Fibroblast of lung (primary cell): ENCODE results near the gene SELENOH. TPM values are rescaled to one million over a fixed set of nuclear protein-coding genes. Genes with fewer than 3 reads are reported as not detected.

Experiments
- DNase-seq, 2 donors: peaks; one replicate each; pipeline versions ENCODE4 v3.0.0 to v3.0.0-alpha.2; 2010; ENCODE audit warnings: low read depth in 2 of 2
- H2AFZ ChIP-seq: 2 replicates; pipeline ENCODE4 v1.5.1; 2012; ENCODE audit warnings: low read length, control low read depth, inconsistent platforms
- H3K27ac ChIP-seq: 2 replicates; pipeline ENCODE4 v1.5.1; 2011; ENCODE audit warnings: low read length, control low read depth; ENCODE audit not compliant: insufficient read depth
- H3K27me3 ChIP-seq: 2 replicates; pipeline ENCODE4 v1.5.1; 2011; ENCODE audit warnings: mild to moderate bottlenecking, low read length; ENCODE audit not compliant: control insufficient read depth, insufficient read depth
- H3K36me3 ChIP-seq: 2 replicates; pipeline ENCODE4 v1.5.1; 2011; ENCODE audit warnings: low read length; ENCODE audit not compliant: control insufficient read depth, insufficient read depth
- H3K4me1 ChIP-seq: 2 replicates; pipeline ENCODE4 v1.5.1; 2011; ENCODE audit warnings: low read length; ENCODE audit not compliant: control insufficient read depth, insufficient read depth; ENCODE audit errors: extremely low read depth
- H3K4me2 ChIP-seq: 2 replicates; pipeline ENCODE4 v1.5.1; 2011; ENCODE audit warnings: low read length, control low read depth; ENCODE audit not compliant: insufficient read depth; ENCODE audit errors: extremely low read depth
- H3K4me3 ChIP-seq, 4 experiments: fragments of 200-600 bp in 1 of 4; sonication (generic) in 1 of 4; replicated peaks in 1 of 4; 2 replicates each; pipeline ENCODE4 v1.5.1; 2011 to 2016; ENCODE audit warnings: low read length in 4 of 4, low read depth in 3 of 4, mild to moderate bottlenecking in 3 of 4, control low read depth in 2 of 4, inconsistent platforms in 1 of 4, mixed read lengths in 1 of 4; ENCODE audit not compliant: insufficient read depth in 1 of 4; ENCODE audit errors: control extremely low read depth in 1 of 4
- H3K79me2 ChIP-seq: 2 replicates; pipeline ENCODE4 v1.5.1; 2012; ENCODE audit warnings: mild to moderate bottlenecking, low read length, inconsistent platforms; ENCODE audit not compliant: control insufficient read depth, insufficient read depth
- H3K9ac ChIP-seq: 2 replicates; pipeline ENCODE4 v1.5.1; 2011; ENCODE audit warnings: mild to moderate bottlenecking, low read length, control low read depth; ENCODE audit not compliant: insufficient read depth
- H3K9me3 ChIP-seq: 2 replicates; pipeline ENCODE4 v1.5.1; 2012; ENCODE audit warnings: low read depth, low read length; ENCODE audit not compliant: control insufficient read depth, insufficient read depth
- H4K20me1 ChIP-seq: 2 replicates; pipeline ENCODE4 v1.5.1; 2011; ENCODE audit warnings: low read length; ENCODE audit not compliant: control insufficient read depth, insufficient read depth; ENCODE audit errors: extremely low read depth
- EZH2 ChIP-seq: IDR thresholded peaks from 2 replicates; pipeline ENCODE4 v1.5.1; 2012; ENCODE audit warnings: low read length, control low read depth, mild to moderate bottlenecking; ENCODE audit errors: missing control alignments
- polyA plus RNA-seq, 2 donors: library from polyadenylated mRNA; depleted of rRNA in 1 of 2; stranded (reverse) in 1 of 2; unstranded in 1 of 2; fragments of >200 nt; gene quantifications; 2 replicates each; pipeline ENCODE4 v1.2.1, GENCODE V29; 2011 to 2012; ENCODE audit warnings: missing spikeins in 1 of 2
- total RNA-seq: library from RNA; depleted of rRNA; stranded (reverse); fragments of >200 nt; gene quantifications from 2 replicates; pipeline ENCODE4 v1.2.1, GENCODE V29; 2014
- TF ChIP-seq, protein P1 (sequence below), 2 donors: IDR thresholded peaks in 1 of 2; conservative IDR thresholded peaks in 1 of 2; 1 replicate in 1 of 2; 2 replicates in 1 of 2; pipeline ENCODE4 v1.5.1; 2011 to 2012; ENCODE audit warnings: low read length in 2 of 2, control low read depth in 1 of 2, inconsistent platforms in 1 of 2, low read depth in 1 of 2, mild to moderate bottlenecking in 1 of 2

SELENOH gene
- total and polyA plus RNA-seq, 2 donors (not counting 1 experiment from before 2014, with no cell fraction given), result 73.3 to 99.1 TPM

GRCh38 chr11:57791321-57792059 is 50.2 kb downstream of the SELENOH start:
- H3K36me3 ChIP-seq, result peaks cover 11% of the 10 kb centered on the region
- H3K27ac ChIP-seq, result no peak overlapping the region
- no peaks in the 10 kb centered on the region for H4K20me1 ChIP-seq
- TF ChIP-seq, protein P1, sequence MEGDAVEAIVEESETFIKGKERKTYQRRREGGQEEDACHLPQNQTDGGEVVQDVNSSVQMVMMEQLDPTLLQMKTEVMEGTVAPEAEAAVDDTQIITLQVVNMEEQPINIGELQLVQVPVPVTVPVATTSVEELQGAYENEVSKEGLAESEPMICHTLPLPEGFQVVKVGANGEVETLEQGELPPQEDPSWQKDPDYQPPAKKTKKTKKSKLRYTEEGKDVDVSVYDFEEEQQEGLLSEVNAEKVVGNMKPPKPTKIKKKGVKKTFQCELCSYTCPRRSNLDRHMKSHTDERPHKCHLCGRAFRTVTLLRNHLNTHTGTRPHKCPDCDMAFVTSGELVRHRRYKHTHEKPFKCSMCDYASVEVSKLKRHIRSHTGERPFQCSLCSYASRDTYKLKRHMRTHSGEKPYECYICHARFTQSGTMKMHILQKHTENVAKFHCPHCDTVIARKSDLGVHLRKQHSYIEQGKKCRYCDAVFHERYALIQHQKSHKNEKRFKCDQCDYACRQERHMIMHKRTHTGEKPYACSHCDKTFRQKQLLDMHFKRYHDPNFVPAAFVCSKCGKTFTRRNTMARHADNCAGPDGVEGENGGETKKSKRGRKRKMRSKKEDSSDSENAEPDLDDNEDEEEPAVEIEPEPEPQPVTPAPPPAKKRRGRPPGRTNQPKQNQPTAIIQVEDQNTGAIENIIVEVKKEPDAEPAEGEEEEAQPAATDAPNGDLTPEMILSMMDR (conservative IDR thresholded peaks at IDR 0.05 in 1 of 2, IDR thresholded peaks at IDR 0.05 in 1 of 2; ENCODE audit: low read depth in 1 of 2, low read length in 2 of 2), result no peak
- H3K4me3 ChIP-seq, result no peak overlapping the region
- peaks cover 6% of the 10 kb centered on the region for H3K4me1 ChIP-seq
- no peaks in the 10 kb centered on the region for H3K27me3 ChIP-seq
- DNase-seq, result no peak
- no peak overlapping the region for H2AFZ ChIP-seq
- H3K9me3 ChIP-seq, result no peaks in the 10 kb centered on the region
- H3K4me2 ChIP-seq, result no peak overlapping the region
- H3K9ac ChIP-seq, result no peak overlapping the region
- H3K79me2 ChIP-seq, result peaks cover 77% of the 10 kb centered on the region

DNA sequence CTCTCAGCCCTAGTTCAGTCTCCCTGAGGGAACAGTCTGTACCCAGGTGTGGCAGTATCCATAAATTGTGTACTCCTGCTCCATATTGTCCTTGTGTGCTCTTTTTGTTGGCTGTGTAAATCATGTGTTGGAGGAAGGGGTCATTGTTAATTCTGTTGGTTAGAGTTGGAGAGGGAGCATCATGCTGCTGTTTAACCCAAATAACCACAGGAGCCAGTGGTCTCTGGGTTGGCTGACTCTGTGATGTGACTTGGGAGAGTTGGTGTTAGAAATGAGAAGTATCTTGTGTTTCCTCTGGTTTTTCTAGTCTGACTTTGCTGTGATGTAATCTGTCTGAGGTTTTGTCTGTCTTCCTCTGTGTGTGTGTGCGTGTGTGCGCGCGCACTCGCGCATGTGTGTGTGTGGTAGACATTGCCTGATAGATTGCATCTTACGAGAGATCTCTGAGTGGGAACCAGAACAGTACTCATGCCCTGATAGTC is 50.8 kb downstream of the SELENOH start:
- Histone ChIP-seq H4K20me1 (no peaks in the 10 kb centered on the region), H3K27me3 (no peaks in the 10 kb centered on the region), H3K4me1 (peaks cover 6% of the 10 kb centered on the region), H3K79me2 (peaks cover 74% of the 10 kb centered on the region), H3K36me3 (peaks cover 14% of the 10 kb centered on the region), H3K4me2 (no peak overlapping the region), H3K4me3 (no peak overlapping the region), H3K9ac (no peak overlapping the region), H2AFZ (no peak overlapping the region), H3K9me3 (no peaks in the 10 kb centered on the region), H3K27ac (no peak overlapping the region)
- peak; percentile 42 to 72 for DNase-seq
- TF ChIP-seq EZH2, result no peak
- TF ChIP-seq, protein P1 (conservative IDR thresholded peaks at IDR 0.05 in 1 of 2, IDR thresholded peaks at IDR 0.05 in 1 of 2; ENCODE audit: low read depth in 1 of 2, low read length in 2 of 2), result no peak

- H3K9ac ChIP-seq, result no peak overlapping the region
- H3K4me1 ChIP-seq, result peaks cover 3% of the 10 kb centered on the region
- peaks cover 67% of the 10 kb centered on the region for H3K79me2 ChIP-seq
- no peak for DNase-seq
- peaks cover 14% of the 10 kb centered on the region for H3K36me3 ChIP-seq
- H3K27me3 ChIP-seq, result no peaks in the 10 kb centered on the region
- no peaks in the 10 kb centered on the region for H4K20me1 ChIP-seq
- no peak overlapping the region for H2AFZ ChIP-seq
- no peak overlapping the region for H3K4me2 ChIP-seq
- H3K27ac ChIP-seq, result no peak overlapping the region
- no peaks in the 10 kb centered on the region for H3K9me3 ChIP-seq
- TF ChIP-seq, protein P1 (conservative IDR thresholded peaks at IDR 0.05 in 1 of 2, IDR thresholded peaks at IDR 0.05 in 1 of 2; ENCODE audit: low read depth in 1 of 2, low read length in 2 of 2), result no peak
- no peak for TF ChIP-seq EZH2
- no peak overlapping the region for H3K4me3 ChIP-seq
These were observed 51.6 kb downstream of the SELENOH start for GRCh38 chr11:57792870-57793269.

Other genes starting within 250 kb of the SELENOH start
- 19.8 and 20.8 TPM in 2 replicates for gene SLC43A1, start 225.8 kb upstream of the SELENOH start, total RNA-seq
- 12.3 and 13.2 TPM in 2 replicates for gene SLC43A1, start 225.8 kb upstream of the SELENOH start, polyA plus RNA-seq
- gene TIMM10, start 210.7 kb upstream of the SELENOH start, total RNA-seq, result 32.2 and 41.6 TPM in 2 replicates
- gene TIMM10, start 210.7 kb upstream of the SELENOH start, polyA plus RNA-seq, result 57.6 and 108 TPM in 2 replicates
- not detected in 2 replicates for gene SMTNL1, start 203.9 kb upstream of the SELENOH start, total RNA-seq
- gene SMTNL1, start 203.9 kb upstream of the SELENOH start, polyA plus RNA-seq, result not detected in 2 replicates
- gene UBE2L6, start 173.8 kb upstream of the SELENOH start, total RNA-seq, result 78.6 and 94.8 TPM in 2 replicates
- gene UBE2L6, start 173.8 kb upstream of the SELENOH start, polyA plus RNA-seq, result 105 and 113 TPM in 2 replicates
- 17.2 and 20.0 TPM in 2 replicates for gene SERPING1, start 143.8 kb upstream of the SELENOH start, total RNA-seq
- 35.8 and 117 TPM in 2 replicates for gene SERPING1, start 143.8 kb upstream of the SELENOH start, polyA plus RNA-seq
- gene YPEL4, start 91.6 kb upstream of the SELENOH start, total RNA-seq, result 1.5 and 2.3 TPM in 2 replicates
- gene YPEL4, start 91.6 kb upstream of the SELENOH start, polyA plus RNA-seq, result 0.10 and 0.59 TPM in 2 replicates
- 13.2 and 17.2 TPM in 2 replicates for gene CLP1, start 83.7 kb upstream of the SELENOH start, total RNA-seq
- gene CLP1, start 83.7 kb upstream of the SELENOH start, polyA plus RNA-seq, result 24.1 and 31.5 TPM in 2 replicates
- gene ZDHHC5, start 73.4 kb upstream of the SELENOH start, total RNA-seq, result 26.7 and 33.9 TPM in 2 replicates
- gene ZDHHC5, start 73.4 kb upstream of the SELENOH start, polyA plus RNA-seq, result 58.9 and 69.8 TPM in 2 replicates
- 15.2 and 16.0 TPM in 2 replicates for gene MED19, start 29.3 kb upstream of the SELENOH start, total RNA-seq
- 28.9 and 31.4 TPM in 2 replicates for gene MED19, start 29.3 kb upstream of the SELENOH start, polyA plus RNA-seq
- gene TMX2, start 28.9 kb upstream of the SELENOH start, total RNA-seq, result 55.7 and 62.8 TPM in 2 replicates
- gene TMX2, start 28.9 kb upstream of the SELENOH start, polyA plus RNA-seq, result 71.8 and 84.2 TPM in 2 replicates
- not detected in 2 replicates for gene BTBD18, start 10.3 kb downstream of the SELENOH start, total RNA-seq
- not detected in 2 replicates for gene BTBD18, start 10.3 kb downstream of the SELENOH start, polyA plus RNA-seq
- gene CTNND1, start 20.3 kb downstream of the SELENOH start, total RNA-seq, result 71.7 and 103 TPM in 2 replicates
- 113 and 190 TPM in 2 replicates for gene CTNND1, start 20.3 kb downstream of the SELENOH start, polyA plus RNA-seq